Activated CD4-positive, alpha-beta T cell treated with anti-CD3 and anti-CD28 coated beads, Interleukin-2, Interleukin-4, amounts not matched to agents 100 ng/mL and 50 ng/mL, durations not matched to agents 16 hours and 8 hours (primary cell): ENCODE results near the gene PTPRN2.
"Not testable (repeated sequence)": the region's sequence is repeated elsewhere in the genome, so short reads cannot be mapped to it uniquely, and the experiment has no call there.

Experiments used
- DNase-seq: peaks from one replicate; pipeline ENCODE4 v3.0.0-alpha.2; 2020; ENCODE audit warnings: low spot score

PTPRN2 gene

GRCh38 chr7:157849726-157850125 lies 737.9 kb downstream of the PTPRN2 start:
- no peak for DNase-seq

GRCh38 chr7:157849341-157849596 lies 738.4 kb downstream of the PTPRN2 start:
- DNase-seq = no peak

DNA sequence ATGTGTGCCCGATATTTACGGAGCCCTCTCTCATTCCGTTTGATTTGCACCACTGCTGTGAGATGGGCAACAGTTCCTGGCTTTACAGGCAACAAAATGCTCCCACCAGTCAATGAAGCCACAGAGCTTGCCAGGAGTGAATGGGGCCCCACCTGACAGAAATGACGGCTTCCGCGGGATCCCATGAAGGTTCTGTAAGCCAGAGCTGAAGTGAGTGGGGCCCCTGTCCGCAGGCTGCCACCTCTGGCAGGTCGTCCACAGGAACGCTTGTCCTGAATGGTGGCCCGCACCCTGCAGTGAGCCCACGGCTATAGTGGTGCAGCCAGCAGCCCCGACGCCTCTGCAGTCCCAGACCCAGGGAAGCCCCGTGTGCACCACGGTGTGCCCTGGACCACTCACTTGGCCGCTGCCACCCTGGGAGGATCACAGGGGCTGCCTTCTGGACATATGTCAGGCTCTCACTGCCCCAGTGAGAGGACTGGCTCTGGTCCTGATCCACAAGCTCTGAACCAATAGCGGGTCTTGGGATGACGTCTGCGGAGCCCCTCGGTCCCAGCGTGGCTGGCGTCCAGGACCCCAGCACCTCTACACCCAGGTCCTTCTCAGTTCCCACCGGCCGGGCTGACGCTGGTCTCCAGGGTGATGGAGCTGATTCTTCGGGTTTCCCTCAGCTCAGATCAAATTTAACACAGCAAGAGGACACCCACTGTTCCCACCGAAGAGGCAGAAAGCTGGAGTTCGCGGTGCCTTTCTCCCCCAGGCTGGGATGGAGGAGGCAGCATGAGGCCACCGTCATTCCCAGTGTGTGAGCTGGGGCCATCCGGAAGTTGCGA lies 738.9 kb downstream of the PTPRN2 start:
- no peak for DNase-seq

- not testable (repeated sequence) for DNase-seq
Observed at GRCh38 chr7:157847756-157848487, 739.7 kb downstream of the PTPRN2 start.

DNA sequence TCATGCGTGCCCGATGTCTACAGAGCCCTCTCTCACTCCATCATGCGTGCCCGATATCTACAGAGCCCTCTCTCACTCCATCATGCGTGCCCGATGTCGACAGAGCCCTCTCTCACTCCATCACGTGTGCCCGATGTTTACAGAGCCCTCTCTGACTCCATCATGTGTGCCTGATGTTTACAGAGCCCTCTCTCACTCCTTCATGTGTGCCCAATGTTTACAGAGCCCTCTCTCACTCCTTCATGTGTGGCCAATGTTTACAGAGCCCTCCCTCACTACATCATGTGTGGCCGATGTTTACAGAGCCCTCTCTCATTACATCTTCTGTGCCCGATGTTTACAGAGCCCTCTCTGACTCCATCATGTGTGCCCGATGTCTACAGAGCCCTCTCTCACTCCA lies 740.9 kb downstream of the PTPRN2 start:
- DNase-seq = not testable (repeated sequence)

DNA sequence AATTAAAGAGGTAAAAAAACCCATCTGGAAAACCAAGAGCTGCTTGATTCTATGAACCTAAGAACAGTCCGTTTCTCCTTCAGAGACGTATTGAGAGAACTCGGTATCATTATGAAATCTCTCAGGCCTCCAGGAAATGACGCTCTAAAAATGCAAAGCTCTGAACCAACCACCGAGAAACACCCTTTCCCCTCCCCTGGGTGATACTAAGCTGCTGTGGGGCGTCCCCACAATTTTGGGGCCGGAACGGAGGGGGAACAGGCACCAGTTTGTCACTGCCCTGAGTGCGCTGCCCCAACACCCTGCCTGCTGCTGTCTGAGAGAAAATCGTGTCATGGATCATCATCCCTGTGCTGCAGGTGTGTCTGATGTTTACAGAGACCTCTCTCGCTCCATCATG lies 741.4 kb downstream of the PTPRN2 start:
- DNase-seq = no peak

GRCh38 chr7:157845203-157845835 lies 742.3 kb downstream of the PTPRN2 start:
- DNase-seq = no peak

- no peak for DNase-seq
Observed at GRCh38 chr7:157844611-157845010, 743.0 kb downstream of the PTPRN2 start.

DNA sequence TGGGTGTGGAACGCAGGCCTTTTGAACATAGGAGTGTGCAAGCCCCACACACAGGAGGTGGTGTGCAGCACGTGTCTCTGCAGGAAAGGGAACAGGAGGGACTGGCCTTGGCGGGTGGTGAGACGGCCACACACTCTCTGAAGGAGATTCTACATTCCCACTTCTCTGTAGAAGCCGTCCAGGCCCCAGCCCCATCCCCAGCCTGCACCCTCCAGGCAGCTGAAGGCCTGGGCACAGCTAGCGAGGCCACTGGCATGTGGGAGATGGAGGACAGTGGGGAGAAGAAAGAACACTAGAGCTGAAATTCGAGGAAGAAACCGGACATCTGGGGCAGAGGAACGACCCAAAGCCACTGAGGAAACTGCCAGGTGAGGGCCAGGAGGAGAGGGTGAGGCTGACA lies 743.5 kb downstream of the PTPRN2 start:
- no peak for DNase-seq

DNA sequence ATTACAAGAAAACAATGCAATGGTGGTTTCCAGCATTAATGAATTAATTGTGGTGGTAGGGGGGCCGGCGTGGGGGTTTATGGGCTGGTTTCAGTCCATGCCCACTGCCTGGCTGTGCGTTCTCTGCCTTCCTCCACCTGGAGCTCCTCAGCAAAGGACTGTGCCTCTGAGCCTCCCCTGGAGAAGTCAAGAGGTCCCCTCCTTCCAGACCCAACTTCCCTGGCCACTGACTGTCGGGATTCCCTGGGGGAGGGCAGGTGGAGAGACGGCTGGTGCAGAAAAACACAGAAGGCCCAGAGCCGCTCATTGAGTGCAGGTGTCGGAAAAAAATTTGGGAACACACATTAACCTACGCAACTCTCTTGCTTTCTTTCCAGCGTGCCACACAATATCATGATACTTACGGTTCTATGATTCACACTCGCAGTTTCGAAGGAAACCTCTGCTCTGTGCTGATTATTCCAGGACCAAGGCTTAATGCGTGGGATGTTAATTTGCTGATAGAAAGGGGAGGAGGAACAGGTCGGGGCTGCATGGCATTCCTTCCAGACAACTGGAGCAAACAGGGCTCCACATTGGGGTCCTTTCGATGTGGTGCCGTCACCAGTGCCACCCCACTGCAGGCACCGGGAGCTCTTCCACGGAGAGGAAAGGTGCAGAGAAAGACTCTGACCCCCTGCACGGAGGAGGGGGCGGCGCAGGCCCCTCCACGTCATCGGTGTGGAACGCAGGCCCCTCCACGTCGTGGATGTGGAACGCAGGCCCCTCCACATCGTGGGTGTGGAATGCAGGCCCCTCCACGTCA lies 744.1 kb downstream of the PTPRN2 start:
- DNase-seq = no peak

DNA sequence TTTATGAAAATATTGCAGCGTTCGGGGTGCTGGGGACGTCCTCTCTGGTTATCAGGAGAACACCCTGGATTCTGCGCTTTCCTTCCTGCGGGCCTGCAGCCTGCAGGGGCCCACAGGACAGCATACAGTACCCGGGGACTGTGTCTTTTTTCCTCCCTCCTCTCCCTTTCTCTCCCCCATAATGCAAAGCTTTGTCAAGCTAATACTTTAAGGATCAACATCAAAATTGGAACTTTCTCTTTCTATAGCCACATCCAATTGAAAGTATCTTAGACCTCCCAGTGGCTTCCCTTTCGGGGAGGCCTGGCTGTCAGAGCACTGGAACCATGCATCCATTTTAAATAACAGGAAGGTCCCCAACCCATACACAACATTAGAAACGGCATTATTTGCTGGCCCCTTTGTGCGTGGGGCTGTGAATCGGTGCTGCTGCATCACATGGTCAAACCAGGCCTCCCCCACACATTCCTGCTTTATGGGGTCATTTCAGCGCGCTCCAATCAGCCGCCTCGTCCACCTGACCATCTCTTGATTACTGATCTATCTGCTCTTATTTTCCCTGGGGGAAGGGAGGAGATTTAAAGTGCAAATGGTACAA lies 745.8 kb downstream of the PTPRN2 start:
- no peak for DNase-seq

GRCh38 chr7:157840914-157841772 lies 746.5 kb downstream of the PTPRN2 start:
- no peak for DNase-seq

- DNase-seq = no peak
Observed at GRCh38 chr7:157840174-157840913, 747.3 kb downstream of the PTPRN2 start.

DNA sequence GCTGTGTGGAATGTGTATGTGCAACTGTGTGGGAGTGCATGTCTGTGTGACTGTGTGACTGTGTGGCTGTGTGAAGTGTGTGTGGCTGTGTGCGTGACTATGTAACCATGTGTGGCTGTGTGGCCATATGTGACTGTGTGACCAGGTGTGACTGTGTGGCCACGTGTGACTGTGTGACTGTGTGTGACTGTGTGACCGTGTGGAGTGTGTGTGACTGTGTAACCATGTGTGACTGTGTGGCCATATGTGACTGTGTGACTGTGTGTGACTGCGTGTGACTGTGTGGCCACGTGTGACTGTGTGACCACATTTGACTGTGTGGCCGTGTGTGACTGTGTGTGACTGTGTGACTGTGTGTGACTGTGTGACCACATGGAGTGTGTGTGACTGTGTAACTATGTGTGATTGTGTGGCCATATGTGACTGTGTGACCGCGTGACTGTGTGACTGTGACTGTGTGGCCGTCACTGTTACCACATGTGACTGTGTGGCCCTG lies 747.9 kb downstream of the PTPRN2 start:
- no peak for DNase-seq

DNA sequence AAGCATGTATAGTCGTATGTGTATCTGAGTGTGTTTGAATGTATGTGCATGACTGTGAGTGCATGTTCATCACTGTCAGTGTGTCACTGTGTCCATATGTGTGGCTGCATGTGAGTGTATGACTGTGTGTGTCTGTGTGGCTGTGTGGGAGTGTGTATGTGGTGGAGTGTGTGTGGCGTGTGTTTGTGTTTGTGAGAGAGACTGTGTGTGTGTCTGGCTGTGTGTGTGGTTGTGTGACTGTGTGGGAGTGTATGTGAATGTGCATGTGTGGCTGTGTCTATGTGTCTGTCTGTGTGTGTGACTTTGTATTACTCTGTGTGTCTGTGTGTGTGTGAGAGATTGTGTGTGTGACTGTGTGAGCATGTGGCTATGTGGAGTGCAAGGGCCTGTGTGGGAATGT lies 748.4 kb downstream of the PTPRN2 start:
- DNase-seq = no peak

DNA sequence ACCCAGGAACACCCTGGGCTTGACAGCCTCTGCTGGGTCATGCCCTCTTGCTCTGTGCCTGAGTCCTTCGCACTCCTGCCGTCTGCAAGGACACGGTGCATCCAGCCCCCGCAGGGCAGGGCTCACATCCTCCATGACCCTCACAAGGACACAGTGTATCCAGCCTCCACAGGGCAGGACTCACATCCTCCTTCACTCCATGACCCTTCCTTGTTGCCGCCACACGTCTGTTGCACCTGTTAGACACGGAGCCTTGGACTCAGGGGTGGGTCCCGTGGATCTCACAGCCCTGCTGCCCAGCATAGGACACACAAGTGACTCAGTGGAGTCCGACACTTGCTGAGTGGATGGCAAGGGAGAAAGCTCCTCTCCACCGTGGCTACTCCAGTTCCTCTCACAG lies 750.1 kb downstream of the PTPRN2 start:
- DNase-seq = no peak

DNA sequence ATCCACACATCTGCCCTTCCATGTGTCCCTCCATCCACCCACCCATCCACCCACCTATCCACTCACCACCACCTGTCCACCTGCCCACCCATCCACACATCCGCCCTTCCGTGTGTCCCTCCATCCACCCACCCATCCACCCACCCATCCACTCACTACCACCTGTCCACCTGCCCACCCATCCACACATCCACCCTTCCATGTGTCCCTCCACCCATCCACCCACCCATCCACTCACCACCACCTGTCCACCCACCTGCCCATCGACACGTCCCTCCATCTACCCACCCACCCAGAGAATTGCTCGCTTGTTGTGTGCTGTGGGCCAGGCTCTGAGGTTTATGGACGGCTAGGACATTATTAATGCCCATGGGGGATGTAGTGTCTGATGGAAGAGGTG lies 750.6 kb downstream of the PTPRN2 start:
- no peak for DNase-seq

- DNase-seq = no peak
Observed at GRCh38 chr7:157834501-157835163, 753.0 kb downstream of the PTPRN2 start.

DNA sequence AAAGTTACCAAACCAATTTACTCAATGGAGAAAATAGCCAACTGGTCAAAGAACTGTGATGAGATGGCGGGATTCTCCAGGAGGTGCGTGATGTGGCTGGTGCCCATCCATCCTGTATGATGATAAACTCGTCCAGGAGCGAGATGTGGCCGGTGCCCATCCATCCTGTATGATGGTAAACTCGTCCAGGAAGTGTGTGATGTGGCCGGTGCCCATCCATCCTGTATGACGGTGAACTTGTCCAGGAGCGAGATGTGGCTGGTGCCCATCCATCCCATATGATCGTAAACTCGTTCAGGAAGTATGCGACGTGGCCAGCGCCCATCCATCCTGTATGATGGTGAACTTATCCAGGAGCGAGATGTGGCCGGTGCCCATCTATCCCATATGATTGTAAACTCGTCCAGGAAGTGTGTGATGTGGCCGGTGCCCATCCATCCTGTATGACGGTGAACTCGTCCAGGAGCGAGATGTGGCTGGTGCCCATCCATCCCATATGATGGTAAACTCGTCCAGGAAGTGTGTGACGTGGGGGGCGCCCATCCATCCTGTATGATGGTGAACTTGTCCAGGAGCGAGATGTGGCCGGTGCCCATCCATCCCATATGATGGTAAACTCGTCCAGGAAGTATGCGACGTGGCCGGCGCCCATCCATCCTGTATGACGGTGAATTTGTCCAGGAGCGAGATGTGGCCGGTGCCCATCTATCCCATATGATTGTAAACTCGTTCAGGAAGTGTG lies 754.6 kb downstream of the PTPRN2 start:
- no peak for DNase-seq
